ENCODE measurements around the gene SREBF2. TPM values are rescaled to one million over a fixed set of nuclear protein-coding genes. Genes with fewer than 3 reads are reported as not detected.

The SREBF2 gene
- total RNA-seq (2016; rRNA removed; fragmentation: Illumina TruSeq; extraction: Trizol) (30.2 and 53.8 TPM in 2 replicates), polyA plus RNA-seq (2011; rRNA removed) (72.6 and 108 TPM in 2 replicates), polyA minus RNA-seq (2011; rRNA and poly(A)+ RNA removed; ENCODE audit: low replicate concordance) (105 and 167 TPM in 2 replicates), Bru-seq, nascent RNA (percentile 87 among the genes with signal in this experiment), BruChase-seq, experiment 1, labeled RNA remaining after a 6-hour chase (percentile 87 among the genes with signal in this experiment), BruChase-seq, experiment 2, labeled RNA remaining after a 2-hour chase (percentile 90 among the genes with signal in this experiment)
- 14.0 and 16.6 TPM in 2 replicates for total RNA-seq (2016; cell fraction: cytosol; rRNA removed; fragmentation: Illumina TruSeq; extraction: Trizol; ENCODE audit: low read depth)
- 28.0 and 53.2 TPM in 2 replicates for total RNA-seq (2016; cell fraction: insoluble cytoplasmic fraction; rRNA removed; fragmentation: Illumina TruSeq; extraction: Trizol)
- 33.3 and 36.0 TPM in 2 replicates for total RNA-seq (2016; cell fraction: membrane; rRNA removed; fragmentation: Illumina TruSeq; extraction: Trizol)
- 57.4 and 66.5 TPM in 2 replicates for total RNA-seq (2016; cell fraction: nucleus; rRNA removed; fragmentation: Illumina TruSeq; extraction: Trizol)
- 70.5 and 75.9 TPM in 2 replicates for polyA plus RNA-seq (2011; cell fraction: cytosol; rRNA removed)
- 163 and 208 TPM in 2 replicates for polyA plus RNA-seq (2011; cell fraction: nucleus; rRNA removed)
- polyA plus RNA-seq (2012), result 109 and 143 TPM in 2 replicates
- polyA plus RNA-seq (2016; cell fraction: cytosol; fragmentation: Illumina TruSeq; extraction: Trizol; ENCODE audit: low read depth), result 6.9 and 7.8 TPM in 2 replicates
- 26.3 and 34.3 TPM in 2 replicates for polyA plus RNA-seq (2016; cell fraction: insoluble cytoplasmic fraction; fragmentation: Illumina TruSeq; extraction: Trizol; ENCODE audit: low read depth)
- 19.9 and 23.8 TPM in 2 replicates for polyA plus RNA-seq (2016; cell fraction: membrane; fragmentation: Illumina TruSeq; extraction: Trizol; ENCODE audit: low read depth)
- 92.3 and 92.9 TPM in 2 replicates for polyA plus RNA-seq (2016; cell fraction: nucleus; fragmentation: Illumina TruSeq; extraction: Trizol; ENCODE audit: insufficient read depth, low read depth)
- polyA minus RNA-seq (2011; cell fraction: cytosol; rRNA and poly(A)+ RNA removed), result 56.3 and 97.6 TPM in 2 replicates
- polyA minus RNA-seq (2011; cell fraction: nucleus; rRNA and poly(A)+ RNA removed), result 62.8 and 87.4 TPM in 2 replicates
- long read RNA-seq, experiment 1, full-length matches to known transcripts, result 5 of 32 reads
- long read RNA-seq, experiment 1, partial matches to known transcripts, result 16 of 32 reads
- long read RNA-seq, experiment 1, other reads (novel, unspliced or antisense), result 11 of 32 reads
- long read RNA-seq, experiment 2, full-length matches to known transcripts, result 108 of 370 reads
- long read RNA-seq, experiment 2, partial matches to known transcripts, result 162 of 370 reads
- long read RNA-seq, experiment 2, other reads (novel, unspliced or antisense), result 100 of 370 reads

GRCh38 chr22:41832553-41833368, at the start of gene SREBF2:
TSS of gene SREBF2 (plus strand) at chr22:41833105. CDS start at chr22:41833271, 166 bp downstream.
- Histone ChIP-seq H3K4me3 (replicated peaks in 1 of 3; ENCODE audit: insufficient read depth in 1 of 3, low read depth in 2 of 3, low read length in 3 of 3) (peak within 1 kb of the TSS; percentile 79 to 96 (median 80)), H3K4me1 (ENCODE audit: insufficient read depth, low read length) (peaks cover 55% of the 10 kb centered on the region), H3K27me3 (ENCODE audit: control insufficient read depth in 1 of 2, insufficient read depth in 2 of 2, low read length in 2 of 2) (no peaks in the 10 kb centered on the region; a peak in 1 of 5 replicates), H2AFZ (ENCODE audit: low read length) (no peak within 1 kb of the TSS), H3K9ac (ENCODE audit: insufficient read depth, low read depth, low read length) (peak within 1 kb of the TSS; percentile 99), H4K20me1 (ENCODE audit: insufficient read depth, low read length) (peaks cover 4% of the 10 kb centered on the region; the same call in 1 of the 2 replicates), H3K9me3 (ENCODE audit: low read length) (no peaks in the 10 kb centered on the region), H3K79me2 (ENCODE audit: insufficient read depth, low read length) (peaks cover 45% of the 10 kb centered on the region), H3K36me3 (replicated peaks in 1 of 2; ENCODE audit: control insufficient read depth in 1 of 2, insufficient read depth in 2 of 2, low read length in 2 of 2) (peaks cover 5 to 16% of the 10 kb centered on the region in 2 experiments), H3K27ac (ENCODE audit: extremely low read length, insufficient read depth, low read length) (peak within 1 kb of the TSS; percentile 96), H3K4me2 (ENCODE audit: low read depth, low read length) (peak within 1 kb of the TSS; percentile 92)
- 2% methylated on average over 11 of the region's 75 CpGs for WGBS (ENCODE audit: low lambda C conversion rate)
- ATAC-seq (peak; percentile 89), FAIRE-seq (peak; percentile 94), DNase-seq (ENCODE audit: low spot score) (peak; percentile 99)
- BruUV-seq (replicated peaks), result no TSS peak
- POLR2A ChIA-PET, result interaction anchor here (0.6 to 4.0 kb wide), 17 partner anchors 10 to 364 kb away, joined by 3 to 45 read pairs (median 4); partner anchors contain the start of genes ACO2, CCDC134, CENPM and NDUFA6
- intact Hi-C loops (cut with micrococcal nuclease; ENCODE audit: unreplicated experiment), result no loop called here
- CTCF ChIA-PET (ENCODE audit: low intra/inter-chr PET ratio, low total read pairs), result no interaction called here
- in situ Hi-C loops (cut with HindIII; ENCODE audit: extremely low pct_ligation_motif_present, low pct_unique_long_range_greater_than_20kb), result no loop called here
- TF ChIP-seq TAF15 (IDR thresholded peaks at IDR 0.05; ENCODE audit: low read depth, low read length, poor library complexity, severe bottlenecking) (peak; percentile 48), REL (CRISPR knock-in tag; conservative IDR thresholded peaks at IDR 0.05) (peak; percentile 77; the same call in 1 of the 2 replicates), BCLAF1 (IDR thresholded peaks at IDR 0.05) (no peak), HNF4G (IDR thresholded peaks at IDR 0.05; ENCODE audit: borderline replicate concordance, low read depth, low read length) (peak; percentile 32; the same call in 1 of the 2 replicates), HNF4G (CRISPR knock-in tag; IDR thresholded peaks at IDR 0.05; ENCODE audit: borderline replicate concordance, low read depth) (no peak; the same call in 1 of the 2 replicates), YEATS2 (CRISPR knock-in tag; IDR thresholded peaks at IDR 0.05; ENCODE audit: borderline replicate concordance) (peak; percentile 69; the same call in 1 of the 2 replicates), SAP130 (CRISPR knock-in tag; IDR thresholded peaks at IDR 0.05; ENCODE audit: low read depth) (peak; percentile 83), HNRNPUL1 (IDR thresholded peaks at IDR 0.05; ENCODE audit: low read depth, low read length) (0 out of 2 replicates have a peak, but pooled peaks have one; percentile 19), RCOR2 (CRISPR knock-in tag; IDR thresholded peaks at IDR 0.05) (no peak), FOXK2 (IDR thresholded peaks at IDR 0.05) (peak; percentile 51), POLR2A (IDR thresholded peaks at IDR 0.05; ENCODE audit: insufficient read depth in 1 of 2, low read depth in 2 of 2, low read length in 2 of 2) (peak; percentile 79 to 82), MIER3 (CRISPR knock-in tag; IDR thresholded peaks at IDR 0.05; ENCODE audit: borderline replicate concordance) (peak; percentile 44; the same call in 1 of the 2 replicates), ZFX (CRISPR knock-in tag; IDR thresholded peaks at IDR 0.05; ENCODE audit: low read depth) (peak; percentile 77)

All from HepG2 (cell line).